SW 1271 (cell line): ENCODE results near the gene LRRC8E.

Experiments used
- DNase-seq, 2 experiments: peaks; one replicate each; lab custom pipeline; 2025; lab: John Stamatoyannopoulos, UW

The LRRC8E gene

DNA sequence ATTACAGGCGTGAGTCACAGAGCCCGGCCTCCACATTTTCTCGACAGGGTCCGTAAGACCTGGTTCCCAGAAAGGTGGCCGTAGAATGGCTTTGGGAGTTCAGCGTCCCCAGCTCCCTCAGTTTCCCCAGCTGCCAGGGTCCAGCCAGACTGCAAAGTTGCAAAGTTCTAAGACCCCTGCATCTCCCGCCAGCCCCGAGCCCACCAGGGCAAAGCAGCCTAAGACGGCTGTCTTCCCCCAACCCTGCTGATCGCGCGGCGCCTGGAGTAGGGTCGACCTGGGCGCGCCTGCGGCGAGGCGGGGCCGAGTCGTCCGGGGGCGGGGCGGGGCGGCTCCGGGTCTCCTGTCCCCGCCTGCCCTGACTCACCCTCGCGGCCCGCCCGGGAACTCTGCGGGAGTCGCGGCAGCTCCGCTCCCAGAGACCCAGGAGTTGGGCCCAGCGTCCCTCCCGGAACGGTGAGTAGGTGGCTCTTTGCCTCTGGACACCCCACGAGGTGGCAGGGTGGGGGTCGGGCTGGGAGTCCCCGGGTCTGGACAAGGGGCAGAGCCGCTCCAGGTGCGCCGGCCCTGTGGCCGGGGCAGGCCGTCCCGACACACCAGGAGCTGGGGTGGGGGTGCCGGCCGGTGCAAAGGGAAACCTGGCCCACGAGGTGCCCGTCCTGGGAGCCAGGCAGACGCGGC lies at the start of gene LRRC8E:
Gene LRRC8E (plus strand): TSS at position 366 of the 681 bp plus-strand sequence. CDS start 7,094 bp downstream, outside the sequence.
- no peak for DNase-seq

DNA sequence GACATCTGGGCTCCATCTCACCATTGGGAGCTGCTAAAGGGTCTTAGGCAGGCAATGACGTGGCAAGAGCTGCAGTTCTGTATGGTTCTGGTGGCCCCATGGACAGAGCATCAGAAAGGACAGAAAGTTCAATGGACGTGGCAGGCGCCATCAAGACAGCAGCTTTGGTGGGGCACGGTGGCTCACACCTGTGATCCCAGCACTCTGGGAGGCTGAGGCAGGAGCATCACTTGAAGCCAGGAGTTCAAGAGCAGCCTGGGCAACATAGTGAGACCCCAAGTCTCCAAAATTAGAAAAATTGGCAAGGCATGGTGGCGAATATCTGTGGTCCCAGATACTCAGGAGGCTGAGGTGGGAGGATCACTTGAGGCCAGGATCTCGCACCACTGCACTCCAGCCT lies 48.8 kb upstream of the LRRC8E start:
- no peak for DNase-seq

- no peak for DNase-seq
Observed at GRCh38 chr19:7840629-7841028, 47.7 kb upstream of the LRRC8E start.

- DNase-seq: no peak
Observed at GRCh38 chr19:7841751-7842660, 46.3 kb upstream of the LRRC8E start.

DNA sequence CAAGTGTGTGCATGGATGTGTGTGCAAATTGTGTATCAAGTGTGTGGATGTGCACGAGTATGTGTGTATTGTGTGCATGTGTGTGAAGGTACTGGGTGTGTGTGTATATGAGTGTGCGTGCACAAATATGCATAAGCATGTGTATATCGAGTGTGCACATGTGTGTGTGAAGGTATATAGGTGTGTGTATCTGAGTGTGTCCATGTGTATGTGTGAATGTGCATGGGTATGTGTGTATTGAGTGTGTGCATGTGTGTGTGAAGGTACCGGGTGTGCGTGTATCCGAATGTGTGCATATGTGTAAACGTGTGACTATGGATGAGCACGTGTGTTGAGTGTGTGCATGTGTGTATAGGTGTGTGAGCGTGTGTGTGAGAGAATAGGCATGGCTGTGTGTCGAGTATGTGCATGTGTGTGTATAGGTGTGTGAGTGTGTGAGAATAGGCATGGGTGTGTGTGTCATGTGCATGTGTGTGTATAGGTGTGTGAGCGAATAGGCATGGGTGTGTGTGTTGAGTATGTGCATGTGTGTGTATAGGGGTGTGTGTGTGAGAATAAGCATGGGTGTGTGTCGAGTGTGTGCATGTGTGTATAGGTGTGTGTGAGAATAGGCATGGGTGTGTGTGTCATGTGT lies 45.5 kb upstream of the LRRC8E start:
- no peak for DNase-seq

GRCh38 chr19:7843521-7843920 lies 44.8 kb upstream of the LRRC8E start:
- DNase-seq: no peak

DNA sequence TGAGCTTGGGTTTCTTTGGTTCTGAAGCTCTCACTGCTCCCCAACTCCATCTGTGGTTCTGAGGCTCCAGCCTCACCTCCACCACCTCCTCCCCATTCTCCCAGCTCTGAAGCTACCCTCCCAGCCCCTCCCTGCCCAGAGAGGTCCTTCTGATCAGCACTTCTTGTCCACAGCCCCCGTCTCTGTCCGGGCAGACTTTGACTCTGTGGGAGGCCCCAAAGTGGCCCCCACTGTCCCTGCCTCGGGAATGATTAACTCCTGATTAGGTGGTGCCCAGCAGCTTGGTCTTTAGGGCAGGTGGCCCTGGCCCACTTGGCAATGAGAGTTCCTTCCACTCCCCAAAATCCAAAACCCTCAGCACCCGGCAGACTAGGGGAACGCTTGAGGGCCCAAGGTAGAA lies 43.9 kb upstream of the LRRC8E start:
- no peak for DNase-seq

DNA sequence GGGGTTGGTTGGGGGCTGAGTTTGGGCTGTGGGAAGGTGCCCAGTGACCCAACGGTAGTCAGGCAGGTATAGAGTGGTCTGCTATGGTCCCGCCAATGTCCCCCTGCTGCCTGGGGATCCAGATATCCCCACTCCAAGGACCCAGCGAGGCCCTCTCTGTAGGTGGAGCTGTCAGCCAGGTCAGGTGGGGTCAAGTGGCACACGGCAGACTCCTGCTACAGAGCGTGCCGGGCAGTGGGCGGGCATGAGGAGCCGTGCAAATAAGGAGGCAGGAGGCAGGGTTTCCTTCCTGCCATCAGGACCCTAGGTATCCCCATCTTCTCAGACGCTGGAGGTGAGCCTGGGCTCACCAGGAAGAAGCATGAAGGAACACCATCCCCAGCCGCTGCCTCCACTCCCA lies 43.4 kb upstream of the LRRC8E start:
- no peak for DNase-seq

- no peak for DNase-seq
Observed at GRCh38 chr19:7845390-7846154, 42.7 kb upstream of the LRRC8E start.

GRCh38 chr19:7846155-7846646 lies 42.1 kb upstream of the LRRC8E start:
- DNase-seq: no peak

GRCh38 chr19:7847664-7848063 lies 40.6 kb upstream of the LRRC8E start:
- no peak for DNase-seq

GRCh38 chr19:7848779-7849457 lies 39.4 kb upstream of the LRRC8E start:
- DNase-seq: no peak

- no peak for DNase-seq
Observed at GRCh38 chr19:7849631-7849999, 38.7 kb upstream of the LRRC8E start.

DNA sequence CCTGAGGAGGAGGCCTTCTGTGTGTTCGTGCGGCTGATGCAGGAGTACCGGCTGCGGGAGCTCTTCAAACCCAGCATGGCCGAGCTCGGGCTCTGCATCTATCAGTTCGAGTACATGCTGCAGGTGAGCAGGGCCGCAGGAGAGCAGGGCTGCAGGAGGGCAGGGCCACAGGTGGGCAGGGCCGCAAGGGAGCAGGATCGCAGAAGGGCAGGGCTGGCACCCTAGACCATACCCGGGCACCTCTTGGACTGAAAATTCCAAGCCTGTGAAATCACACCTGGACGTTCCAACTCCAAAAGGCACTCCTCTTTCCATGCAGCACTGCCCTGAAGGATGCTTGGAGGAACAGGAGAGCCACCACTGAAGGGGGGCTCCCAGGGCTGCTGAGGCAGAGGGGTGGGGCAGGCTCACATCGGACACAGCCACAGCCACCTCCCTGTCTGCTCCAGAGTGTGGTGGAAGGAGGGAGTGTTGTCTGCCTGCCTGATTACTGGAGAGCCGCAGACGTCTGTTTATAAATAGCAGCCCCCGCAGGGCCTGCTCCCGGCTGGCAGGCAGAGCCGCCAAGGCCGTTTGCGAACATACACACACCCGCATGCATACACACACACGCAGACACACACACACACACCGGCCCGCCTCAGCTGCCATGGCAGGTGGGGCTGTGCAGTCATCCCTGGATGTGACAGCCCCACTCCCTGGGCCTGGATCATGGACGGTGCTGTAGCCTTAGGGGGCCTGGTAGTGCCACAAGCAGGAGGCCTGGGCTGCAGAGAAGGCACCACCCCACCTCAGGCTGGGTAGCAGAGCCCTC lies 38.1 kb upstream of the LRRC8E start:
- DNase-seq: no peak

DNA sequence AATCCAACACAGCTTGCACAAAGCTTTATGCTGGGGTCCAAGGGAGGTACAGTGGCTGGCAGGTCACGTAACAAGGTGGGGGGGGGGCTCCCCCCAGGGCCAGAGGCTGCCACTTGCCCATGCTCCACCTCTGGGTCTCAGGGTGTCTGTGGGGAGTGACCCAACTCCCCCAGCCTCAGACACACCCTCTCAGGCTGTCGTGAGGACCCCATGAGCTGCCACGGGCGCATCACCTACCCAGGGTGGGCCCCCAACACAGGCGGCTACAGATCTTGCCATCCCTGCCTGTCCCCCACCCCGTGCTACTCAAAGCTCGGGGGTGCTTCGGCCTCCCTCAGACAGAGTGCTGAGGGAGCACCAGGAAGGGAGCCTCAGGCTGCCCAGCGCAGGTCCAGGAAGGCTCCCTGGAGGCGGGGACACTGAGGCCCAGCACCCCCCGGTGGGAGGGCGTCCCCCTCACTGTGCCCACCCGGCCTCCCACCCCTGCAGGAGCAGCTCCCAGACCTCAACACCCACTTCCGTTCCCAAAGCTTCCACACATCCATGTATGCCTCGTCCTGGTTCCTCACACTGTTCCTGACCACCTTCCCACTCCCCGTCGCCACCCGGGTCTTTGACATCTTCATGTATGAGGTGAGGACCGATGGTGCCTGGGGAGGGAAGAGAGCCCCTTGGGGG lies 37.2 kb upstream of the LRRC8E start:
- DNase-seq: no peak

DNA sequence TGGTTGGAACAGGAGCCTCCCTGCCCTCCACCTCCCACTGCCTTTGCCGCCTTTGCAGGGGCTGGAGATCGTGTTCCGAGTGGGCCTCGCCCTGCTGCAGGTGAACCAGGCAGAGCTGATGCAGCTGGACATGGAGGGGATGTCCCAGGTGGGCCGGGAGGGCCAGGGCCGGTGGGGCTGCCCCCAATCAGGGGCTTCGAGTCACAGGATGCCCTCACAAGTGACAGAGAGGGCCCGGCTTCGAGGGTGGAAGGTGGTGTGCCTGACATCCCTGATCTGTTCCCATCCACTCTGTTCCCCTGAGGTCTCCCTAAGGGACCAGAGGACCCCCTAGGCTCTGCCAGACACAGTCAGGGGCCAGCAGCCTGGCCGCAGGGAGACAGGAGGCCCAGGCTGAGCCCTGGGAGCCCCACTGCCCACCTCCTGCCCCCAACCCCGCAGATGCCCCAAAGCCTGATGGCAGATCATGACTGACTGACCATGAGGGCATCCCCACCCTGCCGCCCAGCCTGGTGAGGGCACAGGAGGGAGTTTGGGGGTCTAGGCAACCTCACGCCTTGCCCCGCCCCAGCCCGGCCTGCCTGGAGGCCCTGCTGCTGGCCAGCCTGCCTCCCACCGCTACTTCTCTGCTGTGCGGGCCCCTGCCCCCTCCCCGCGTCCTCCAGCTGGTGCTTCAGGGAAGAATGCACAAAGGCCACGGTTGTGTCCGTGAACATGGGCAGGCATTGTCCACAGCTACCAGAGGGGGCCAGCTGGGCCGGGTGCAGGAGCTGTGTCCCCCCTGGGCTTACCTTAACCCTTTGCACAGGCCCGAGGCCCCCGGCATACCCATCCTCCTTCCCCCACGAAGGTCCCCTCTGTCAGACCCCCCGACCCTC lies 36.4 kb upstream of the LRRC8E start:
- no peak for DNase-seq

DNA sequence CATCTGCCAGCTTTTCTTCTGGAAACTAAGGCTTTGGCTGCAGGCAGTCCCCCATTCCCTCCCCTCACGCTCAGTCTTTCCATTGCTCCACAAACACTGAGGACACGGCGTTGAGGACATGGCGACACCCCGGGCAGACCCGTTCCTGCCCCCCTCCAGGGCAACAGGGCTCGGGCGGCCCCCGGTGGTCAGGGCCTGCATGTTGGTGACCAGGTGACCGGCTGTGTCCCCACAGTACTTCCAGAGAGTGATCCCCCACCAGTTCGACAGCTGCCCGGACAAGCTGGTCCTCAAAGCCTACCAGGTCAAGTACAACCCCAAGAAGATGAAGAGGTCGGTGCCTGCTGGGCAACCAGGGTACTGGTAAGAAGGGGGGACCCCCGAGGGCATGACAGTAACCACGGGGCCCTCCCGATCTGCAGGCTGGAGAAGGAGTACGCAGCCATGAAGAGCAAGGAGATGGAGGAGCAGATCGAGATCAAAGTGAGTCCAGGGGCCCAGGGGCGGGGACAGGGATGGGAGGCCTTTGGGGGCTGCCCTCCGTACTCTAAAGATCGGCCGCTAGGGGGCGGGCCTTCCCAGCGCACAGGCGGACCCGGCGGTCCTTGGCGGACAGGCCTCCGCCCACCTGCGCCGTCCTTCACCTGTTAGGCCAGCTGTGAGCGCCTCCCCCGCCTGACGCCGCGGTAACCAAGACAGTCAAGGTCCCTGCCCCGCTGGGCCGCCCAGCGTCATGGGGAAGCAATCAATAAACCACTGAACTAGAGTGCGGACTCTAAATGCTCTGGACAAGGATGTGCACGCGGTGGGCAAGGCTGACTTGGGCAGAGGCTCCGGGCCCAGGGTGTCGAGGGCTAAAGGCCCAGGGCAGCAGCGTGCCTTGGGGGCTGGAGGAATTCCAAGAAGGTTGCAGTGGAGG lies 35.2 kb upstream of the LRRC8E start:
- no peak for DNase-seq

DNA sequence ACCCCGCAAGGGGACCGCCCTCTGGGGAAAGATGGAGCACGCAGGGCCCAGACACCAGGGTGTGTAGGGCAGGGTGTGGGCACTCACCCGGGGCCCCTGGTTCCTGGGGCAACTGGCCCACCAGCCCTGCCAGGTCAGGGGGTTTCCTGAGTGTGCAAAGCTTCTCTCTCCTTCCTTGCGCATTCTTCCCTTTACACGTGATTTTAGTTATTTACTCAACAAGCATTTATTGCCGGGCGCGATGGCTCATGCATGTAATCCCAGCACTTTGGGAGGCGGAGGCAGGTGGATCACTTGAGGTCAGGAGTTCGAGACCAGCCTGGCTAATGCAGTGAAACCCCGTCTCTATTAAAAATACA lies 34.6 kb upstream of the LRRC8E start:
- no peak for DNase-seq
